Fibroblast of skin of left biceps (primary cell): Measurements from ENCODE around the gene ZP1.
"Not testable (repeated sequence)": the region's sequence is repeated elsewhere in the genome, so short reads cannot be mapped to it uniquely, and the experiment has no call there.

ENCODE experiments used
- DNase-seq, 2 experiments: peaks; one replicate each; pipeline ENCODE4 v3.0.0-alpha.2; 2013; ENCODE audit warnings: low read depth in 2 of 2

The ZP1 gene

DNA sequence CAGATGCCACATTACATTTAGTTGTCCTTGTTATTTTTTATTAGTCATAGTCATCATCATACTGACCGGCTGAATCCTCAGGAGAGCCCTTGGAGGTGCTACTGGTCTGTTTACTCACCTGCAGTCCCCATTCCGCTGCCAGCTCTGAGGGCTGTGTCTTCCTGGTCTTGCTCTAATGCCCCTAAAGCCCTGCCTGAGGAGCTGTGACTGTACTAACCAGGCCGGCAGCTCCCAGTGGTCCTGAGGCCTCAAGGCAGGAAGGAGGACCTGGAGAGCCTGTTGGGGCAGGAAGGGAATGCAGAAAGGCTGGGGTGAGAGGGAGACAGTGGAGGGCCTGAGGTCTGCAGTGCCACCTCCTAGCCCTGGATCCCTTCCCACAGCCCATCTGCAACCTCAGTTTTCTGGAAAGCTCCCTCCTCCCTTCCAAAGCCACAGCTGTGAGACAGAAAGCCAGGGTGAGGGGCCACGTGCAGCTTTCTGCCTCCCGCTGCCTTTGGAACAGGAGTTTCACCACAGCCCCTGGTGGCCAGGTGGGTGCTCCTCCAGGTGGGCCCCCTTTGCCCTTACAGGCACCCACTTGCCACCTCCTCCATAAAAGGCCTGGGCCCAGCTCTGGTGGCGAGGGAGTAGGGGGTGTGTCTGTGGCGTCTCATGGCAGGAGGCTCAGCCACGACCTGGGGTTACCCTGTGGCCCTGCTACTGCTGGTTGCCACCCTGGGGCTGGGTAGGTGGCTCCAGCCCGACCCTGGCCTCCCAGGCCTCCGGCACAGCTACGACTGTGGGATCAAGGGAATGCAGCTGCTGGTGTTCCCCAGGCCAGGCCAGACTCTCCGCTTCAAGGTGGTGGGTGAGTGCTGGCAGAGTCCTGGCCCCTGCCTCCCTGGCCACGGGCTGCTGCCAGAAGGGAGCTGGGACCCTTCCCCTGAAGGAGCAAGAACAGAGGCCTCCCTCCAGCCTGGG, at the start of gene ZP1:
Gene ZP1 (plus strand): TSS at position 632 of the 960 bp plus-strand sequence. CDS start 20 bp downstream, at position 652.
- no peak for DNase-seq

DNA sequence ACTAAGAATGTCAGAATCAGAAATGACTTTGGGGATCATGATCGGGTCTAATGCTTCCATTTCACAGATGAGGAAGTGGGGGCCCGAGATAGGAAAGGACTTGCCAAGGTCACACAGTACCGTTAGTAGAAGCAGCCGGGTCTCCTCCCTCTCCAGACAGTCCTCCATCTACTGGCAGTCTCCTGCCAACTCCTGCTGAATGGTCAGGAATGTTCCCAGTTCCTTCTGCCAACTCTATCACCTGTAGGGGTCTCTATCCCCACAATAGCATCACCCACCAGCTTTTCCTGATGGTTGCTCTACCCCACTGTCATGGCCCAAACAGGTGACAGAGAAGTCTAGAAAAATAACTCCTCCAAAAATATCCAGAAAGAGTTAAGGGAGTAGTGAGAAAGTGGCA, 49.3 kb upstream of the ZP1 start:
- no peak for DNase-seq

DNA sequence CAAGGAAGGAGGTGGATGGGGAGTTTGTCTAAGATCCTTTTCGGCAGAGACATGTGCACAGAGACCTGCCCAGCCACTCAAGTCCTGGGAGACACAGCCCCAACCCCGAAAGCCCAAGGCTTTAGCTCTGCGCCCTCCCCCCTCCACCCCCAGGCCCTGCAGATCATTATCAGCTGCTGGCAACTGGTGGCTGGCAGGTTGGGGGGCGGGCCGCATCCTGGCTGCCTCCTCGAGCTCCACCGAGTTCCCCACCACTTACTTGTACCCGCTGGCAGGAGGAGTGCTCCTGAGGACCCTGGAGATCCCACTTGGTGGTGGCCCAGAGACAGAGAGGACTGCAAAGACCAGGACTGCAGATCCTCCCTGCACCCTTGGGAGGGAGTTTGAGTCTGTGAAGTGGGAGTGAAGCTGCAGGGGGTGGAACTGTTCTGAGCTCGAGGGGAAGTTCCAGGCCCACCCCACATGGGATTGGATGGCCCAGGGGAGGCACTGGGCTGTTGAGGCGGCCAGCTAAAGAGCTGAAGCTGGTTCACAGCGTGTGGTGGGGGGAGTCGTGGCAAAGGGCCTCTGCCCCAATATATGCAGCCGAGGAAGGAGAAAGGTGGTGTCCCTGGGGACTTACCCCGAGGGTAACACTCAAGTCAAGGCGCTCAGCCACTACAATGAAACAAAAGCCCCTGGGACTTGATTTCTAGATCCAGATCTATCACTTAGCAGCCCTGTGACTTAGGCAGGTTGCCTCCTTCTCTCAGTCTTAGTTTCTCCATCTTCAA, 45.3 kb upstream of the ZP1 start:
- no peak for DNase-seq

DNA sequence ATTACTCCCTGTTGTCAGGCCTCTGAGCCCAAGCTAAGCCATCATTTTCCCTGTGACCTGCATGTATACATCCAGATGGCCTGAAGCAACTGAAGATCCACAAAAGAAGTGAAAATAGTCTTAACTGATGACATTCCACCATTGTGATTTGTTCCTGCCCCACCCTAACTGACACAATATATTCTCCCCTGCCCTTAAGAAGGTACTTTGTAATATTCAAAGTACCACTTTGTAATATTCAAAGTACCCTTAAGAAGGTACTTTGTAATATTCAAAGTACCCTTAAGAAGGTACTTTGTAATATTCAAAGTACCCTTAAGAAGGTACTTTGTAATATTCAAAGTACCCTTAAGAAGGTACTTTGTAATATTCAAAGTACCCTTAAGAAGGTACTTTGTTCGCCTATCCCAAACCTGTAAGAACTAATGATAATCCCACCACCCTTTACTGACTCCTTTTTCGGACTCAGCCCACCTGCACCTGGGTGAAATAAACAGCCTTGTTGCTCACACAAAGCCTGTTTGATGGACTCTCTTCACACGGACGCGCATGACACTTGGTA, 43.5 kb upstream of the ZP1 start:
- not testable (repeated sequence) for DNase-seq

GRCh38 chr11:60825118-60825517, 42.2 kb upstream of the ZP1 start:
- DNase-seq, result no peak

GRCh38 chr11:60825790-60826189, 41.6 kb upstream of the ZP1 start:
- DNase-seq, result no peak

- no peak for DNase-seq
Measured at GRCh38 chr11:60830478-60831142, 36.7 kb upstream of the ZP1 start.

DNA sequence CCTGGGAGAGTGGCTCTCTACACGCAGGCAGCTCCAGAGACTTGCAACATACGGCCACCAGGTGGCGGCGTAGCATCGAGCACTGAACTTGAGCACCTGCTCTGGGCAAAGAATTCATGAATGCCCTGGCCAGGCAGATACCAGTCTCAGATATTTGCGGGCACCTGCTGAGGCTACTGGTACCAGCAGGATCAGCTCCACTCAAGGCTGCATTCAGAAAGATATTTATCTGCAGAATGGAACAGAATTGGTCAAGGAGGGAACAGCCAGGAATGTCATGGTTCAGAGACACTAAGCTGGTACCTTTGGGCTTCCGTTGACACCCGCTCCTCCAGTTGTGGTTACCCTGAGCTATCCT, 36.2 kb upstream of the ZP1 start:
- DNase-seq, result peak in 1 of 2 experiments; percentile 7

GRCh38 chr11:60831501-60832079, 35.8 kb upstream of the ZP1 start:
- DNase-seq, result no peak

DNA sequence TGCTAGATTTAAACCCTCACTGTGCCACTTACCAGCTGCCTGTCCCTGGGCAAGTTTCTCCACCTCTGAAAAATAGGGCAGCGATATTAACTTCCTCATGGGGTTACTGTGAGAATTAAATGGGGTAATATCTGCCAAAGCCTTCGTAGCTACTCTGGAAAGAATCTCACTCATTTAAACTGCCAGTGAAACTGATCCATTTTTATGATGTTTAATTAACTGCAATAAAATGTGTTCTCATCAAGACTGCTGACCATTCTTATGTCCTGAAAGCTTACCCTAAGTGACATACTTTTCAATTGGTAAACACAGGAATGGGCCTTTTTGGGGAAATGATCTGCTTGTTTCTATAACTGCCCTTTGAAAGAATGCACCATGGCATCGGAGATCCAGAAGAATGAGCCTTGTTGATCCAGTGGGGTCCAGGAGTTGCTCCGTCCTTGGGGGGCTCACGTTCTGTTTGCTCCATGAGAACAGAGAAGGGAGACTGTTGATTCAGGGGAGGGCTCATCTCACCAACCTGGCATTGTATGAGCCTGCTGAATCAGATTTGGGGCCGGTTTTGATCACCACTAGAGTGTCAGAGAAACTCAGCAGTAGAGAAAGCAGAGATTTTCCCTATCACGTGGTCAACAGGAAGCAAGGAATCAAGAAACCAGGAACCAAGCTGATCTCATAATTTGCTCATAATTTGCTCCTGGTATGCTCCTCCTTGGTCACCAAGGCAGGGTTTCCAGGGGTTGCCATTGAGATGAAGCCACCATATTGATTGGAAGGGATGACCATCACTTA, 32.4 kb upstream of the ZP1 start:
- DNase-seq, result no peak

DNA sequence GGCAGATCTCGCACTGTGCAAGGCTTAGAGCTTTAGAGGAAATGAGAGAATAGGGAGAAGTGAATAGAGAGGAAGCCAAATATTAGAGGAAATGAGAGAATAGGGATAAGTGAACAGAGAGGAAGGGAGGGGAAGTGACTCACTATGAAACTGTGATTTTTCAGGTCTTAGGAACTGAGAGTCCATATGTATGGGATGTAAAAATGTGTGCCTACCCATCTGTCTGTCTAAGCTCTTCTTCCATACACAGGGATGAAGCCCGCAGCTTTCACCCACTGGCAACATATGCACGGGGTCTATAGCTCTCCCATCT, 31.9 kb upstream of the ZP1 start:
- no peak for DNase-seq

GRCh38 chr11:60836866-60837515, 30.4 kb upstream of the ZP1 start:
- no peak for DNase-seq

GRCh38 chr11:60838132-60838531, 29.2 kb upstream of the ZP1 start:
- no peak for DNase-seq

DNA sequence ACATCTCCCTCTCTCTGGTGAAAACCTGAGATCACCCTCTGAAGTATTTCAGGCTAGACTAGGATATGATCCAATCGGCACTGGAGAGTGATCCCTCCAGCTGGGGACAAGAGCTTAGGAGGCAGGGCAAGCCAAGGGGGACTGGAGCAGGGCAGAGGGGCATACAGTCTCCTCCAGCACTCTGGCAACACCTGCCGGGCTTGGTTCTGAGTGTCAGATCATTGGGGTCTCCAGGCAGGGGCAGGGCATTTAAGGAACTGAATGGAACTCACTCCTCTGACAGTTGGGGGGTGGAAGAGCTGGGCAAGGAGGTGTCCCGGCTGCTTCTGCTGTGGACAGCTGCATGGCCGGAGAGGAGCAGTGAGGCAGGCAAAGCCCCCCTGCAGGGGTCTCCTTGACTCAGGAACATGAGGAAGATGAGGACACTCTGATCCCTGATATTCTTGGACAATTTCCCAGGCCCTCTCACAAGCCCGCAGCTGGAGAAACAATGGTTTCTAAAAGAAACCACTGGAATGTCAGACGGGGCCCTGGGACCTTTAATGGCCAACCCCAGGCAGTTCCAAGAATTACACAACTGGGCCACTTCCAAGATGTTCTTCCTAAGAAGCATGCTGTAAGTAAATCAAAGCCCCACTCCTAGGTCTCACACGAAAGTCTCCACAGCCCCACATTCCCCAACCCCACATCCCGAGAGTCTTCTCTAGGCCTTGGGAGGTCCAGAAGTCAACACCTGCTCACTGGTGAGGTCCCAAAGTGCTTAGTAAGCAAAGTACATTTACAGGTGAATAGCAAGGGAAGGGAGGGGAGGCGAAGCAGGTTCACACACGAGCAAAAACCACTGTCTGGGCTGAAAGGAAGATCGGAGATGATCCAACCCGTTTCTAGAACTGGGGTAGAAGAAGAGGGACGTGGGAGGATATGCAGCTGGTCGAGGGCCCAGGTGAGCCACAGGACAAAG, 26.6 kb upstream of the ZP1 start:
- DNase-seq, result peak; percentile 88

DNA sequence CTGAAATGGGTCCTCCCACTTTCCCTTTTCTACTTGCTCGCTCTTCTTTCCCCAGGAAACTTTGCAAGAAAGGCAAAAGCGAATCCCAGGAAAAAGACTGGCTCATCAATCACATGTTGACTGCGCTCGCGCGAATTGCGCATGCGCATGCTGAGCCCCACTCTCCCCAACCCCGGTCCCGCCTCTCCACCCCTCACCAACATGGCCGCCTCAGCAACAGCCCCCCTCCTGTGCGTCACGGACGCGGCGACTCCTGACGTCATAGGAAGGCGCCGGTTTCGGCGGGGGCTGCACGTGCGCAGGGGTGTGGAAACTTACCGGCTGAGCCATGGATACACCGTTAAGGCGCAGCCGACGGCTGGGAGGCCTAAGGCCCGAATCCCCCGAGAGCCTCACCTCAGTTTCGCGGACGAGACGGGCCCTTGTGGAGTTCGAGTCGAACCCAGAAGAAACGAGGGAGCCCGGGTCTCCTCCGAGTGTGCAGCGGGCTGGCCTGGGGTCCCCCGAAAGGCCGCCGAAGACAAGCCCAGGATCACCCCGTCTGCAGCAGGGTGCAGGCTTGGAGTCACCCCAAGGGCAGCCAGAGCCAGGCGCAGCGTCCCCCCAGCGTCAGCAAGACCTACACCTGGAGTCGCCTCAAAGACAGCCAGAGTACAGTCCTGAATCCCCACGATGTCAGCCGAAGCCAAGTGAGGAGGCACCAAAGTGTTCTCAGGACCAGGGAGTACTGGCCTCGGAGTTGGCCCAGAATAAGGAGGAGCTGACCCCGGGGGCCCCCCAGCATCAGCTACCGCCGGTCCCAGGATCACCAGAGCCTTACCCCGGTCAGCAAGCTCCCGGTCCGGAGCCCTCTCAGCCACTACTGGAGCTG, 25.3 kb upstream of the ZP1 start, which contains the start of gene CCDC86:
Gene CCDC86 (plus strand): TSS at position 317 of the 871 bp plus-strand sequence. CDS start 12 bp downstream, at position 329.
- peak; percentile 87 to 89 for DNase-seq

- no peak for DNase-seq
Measured at GRCh38 chr11:60842668-60843600, 24.4 kb upstream of the ZP1 start.
